Thoracic aorta (tissue), 2 donors: ENCODE results near the gene NUFIP1. TPM values are rescaled to one million over a fixed set of nuclear protein-coding genes. Genes with fewer than 3 reads are reported as not detected.
A peak's percentile ranks its signal among the peaks of the same experiment; 100 is the strongest.

Source experiments
- ATAC-seq: fragments of 150-250 bp; one replicate; pipeline ENCODE4 v1.8.0; 2017; ENCODE audit warnings: low read depth; ENCODE audit not compliant: insufficient number of reproducible peaks, low FRiP score
- DNase-seq: peaks from one replicate; pipeline ENCODE4 v3.0.0-alpha.2; 2020; ENCODE audit warnings: low spot score
- H3K27ac ChIP-seq, 2 donors: fragments of 200-600 bp; sonication (generic); 1 replicate in 1 of 2; 2 replicates in 1 of 2; pipeline ENCODE4 v1.5.1; 2016; ENCODE audit warnings: mild to moderate bottlenecking in 2 of 2, moderate library complexity in 2 of 2
- H3K27me3 ChIP-seq: fragments of 200-600 bp; sonication (generic); replicated peaks from 2 replicates; pipeline ENCODE4 v1.6.0; 2016; ENCODE audit warnings: mild to moderate bottlenecking; ENCODE audit not compliant: insufficient read depth
- H3K36me3 ChIP-seq: fragments of 200-600 bp; sonication (generic); one replicate; pipeline ENCODE4 v1.5.1; 2016
- H3K4me1 ChIP-seq, 2 donors: fragments of 200-600 bp; sonication (generic); 1 replicate in 1 of 2; 2 replicates in 1 of 2; pipeline versions ENCODE4 v1.5.1 to v1.6.0; 2016; ENCODE audit warnings: low read depth in 2 of 2, mild to moderate bottlenecking in 1 of 2; ENCODE audit not compliant: control insufficient read depth in 1 of 2
- H3K4me3 ChIP-seq: fragments of 200-600 bp; sonication (generic); 2 replicates; pipeline ENCODE4 v1.5.1; 2016; ENCODE audit warnings: mild to moderate bottlenecking
- H3K9me3 ChIP-seq: fragments of 200-600 bp; sonication (generic); 2 replicates; pipeline ENCODE4 v1.5.1; 2016
- CTCF ChIP-seq: fragments of 200-600 bp; sonication (generic); IDR thresholded peaks from one replicate; pipeline ENCODE4 v1.5.1; 2019; ENCODE audit warnings: antibody characterized with exemption
- total RNA-seq, 2 donors: library from RNA; depleted of rRNA; stranded (reverse); fragments of >200 nt; gene quantifications; one replicate each; pipeline versions ENCODE4 v1.1.0 to v1.2.3, GENCODE V29; 2016

Gene NUFIP1
- total RNA-seq, 2 donors from 2014 or later: 0.54 to 4.5 TPM

GRCh38 chr13:44976196-44976595 is 13.1 kb downstream of the NUFIP1 start:
- no peak overlapping the region for H3K27ac ChIP-seq
- no peaks in the 10 kb centered on the region for H3K27me3 ChIP-seq
- ATAC-seq (no peak), DNase-seq (no peak)
- no peak for TF ChIP-seq CTCF
- H3K36me3 ChIP-seq: peaks cover 13% of the 10 kb centered on the region
- no peak overlapping the region for H3K4me3 ChIP-seq
- peaks cover 0 to 2% of the 10 kb centered on the region in 2 donors for H3K4me1 ChIP-seq
- no peaks in the 10 kb centered on the region for H3K9me3 ChIP-seq

- ATAC-seq (no peak), DNase-seq (peak; percentile 16)
- H3K27ac ChIP-seq: no peak overlapping the region
- H3K4me1 ChIP-seq: peaks cover 2 to 6% of the 10 kb centered on the region in 2 donors
- peaks cover 3% of the 10 kb centered on the region for H3K36me3 ChIP-seq
- no peaks in the 10 kb centered on the region for H3K27me3 ChIP-seq
- H3K4me3 ChIP-seq: no peak overlapping the region
- no peak for TF ChIP-seq CTCF
- no peaks in the 10 kb centered on the region for H3K9me3 ChIP-seq
These were observed 15.0 kb downstream of the NUFIP1 start for GRCh38 chr13:44974056-44974793.

GRCh38 chr13:44972956-44973581 is 16.2 kb downstream of the NUFIP1 start:
- no peaks in the 10 kb centered on the region for H3K27me3 ChIP-seq
- peak; percentile 57 for TF ChIP-seq CTCF
- DNase-seq (no peak), ATAC-seq (no peak)
- peaks cover 8 to 14% of the 10 kb centered on the region in 2 donors for H3K4me1 ChIP-seq
- H3K27ac ChIP-seq: no peak overlapping the region
- H3K36me3 ChIP-seq: no peaks in the 10 kb centered on the region
- no peaks in the 10 kb centered on the region for H3K9me3 ChIP-seq
- no peak overlapping the region for H3K4me3 ChIP-seq

GRCh38 chr13:44971656-44972595 is 17.3 kb downstream of the NUFIP1 start:
- Histone ChIP-seq H3K27ac (no peak overlapping the region), H3K9me3 (no peaks in the 10 kb centered on the region), H3K36me3 (no peaks in the 10 kb centered on the region), H3K27me3 (no peaks in the 10 kb centered on the region), H3K4me3 (no peak overlapping the region), H3K4me1 (peaks cover 10 to 24% of the 10 kb centered on the region in 2 donors)
- no peak for ATAC-seq
- DNase-seq: no peak
- no peak for TF ChIP-seq CTCF
